Stimulated activated naive CD8-positive, alpha-beta T cell treated with anti-CD3 and anti-CD28 coated beads, Interleukin-15, Interleukin-2, amounts not matched to agents 100 U/mL and 50 U/mL, for 24 hours (primary cell): Measurements from ENCODE around the gene HEBP1.

Experiments
- ATAC-seq: fragments of 150-1000 bp; cut with Tn5 transposase; one replicate; pipeline ENCODE4 v1.10.0; 2021
- DNase-seq: peaks from one replicate; pipeline ENCODE4 v3.0.0; 2021

Gene HEBP1

DNA sequence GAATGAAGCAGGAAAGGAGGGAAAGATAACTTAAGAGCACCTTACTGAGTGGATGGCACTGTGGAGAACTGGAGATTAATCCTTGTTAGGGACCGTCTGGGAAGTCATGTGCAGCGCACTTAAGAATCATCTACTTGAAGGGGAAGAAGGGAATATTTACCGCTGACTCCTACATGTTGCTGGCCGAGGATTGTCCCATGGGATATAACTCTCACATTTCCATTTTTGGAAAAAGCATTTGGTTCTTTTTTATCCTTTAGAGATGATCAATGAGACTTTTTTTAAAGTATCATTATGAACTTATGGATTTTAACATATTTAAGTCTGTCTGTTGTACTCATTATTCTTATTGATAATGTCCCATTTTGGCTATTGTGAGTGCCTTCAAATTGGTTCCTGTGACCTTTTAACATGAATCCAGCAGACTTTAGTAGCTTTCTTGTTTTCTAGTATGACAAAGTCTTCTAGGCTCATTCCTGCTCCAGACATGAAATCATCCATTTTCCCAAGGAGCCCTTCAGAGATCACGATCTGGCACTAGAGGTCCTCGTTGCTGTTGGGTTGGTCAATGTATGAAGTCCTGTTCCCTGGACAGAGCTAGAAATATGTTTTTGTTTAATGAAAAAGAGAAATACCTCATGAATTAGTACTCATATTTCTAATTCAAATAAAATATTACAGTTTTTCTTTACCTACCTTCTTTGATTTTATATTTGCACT lies 23.9 kb upstream of the HEBP1 start:
- no peak for ATAC-seq
- no peak for DNase-seq

DNA sequence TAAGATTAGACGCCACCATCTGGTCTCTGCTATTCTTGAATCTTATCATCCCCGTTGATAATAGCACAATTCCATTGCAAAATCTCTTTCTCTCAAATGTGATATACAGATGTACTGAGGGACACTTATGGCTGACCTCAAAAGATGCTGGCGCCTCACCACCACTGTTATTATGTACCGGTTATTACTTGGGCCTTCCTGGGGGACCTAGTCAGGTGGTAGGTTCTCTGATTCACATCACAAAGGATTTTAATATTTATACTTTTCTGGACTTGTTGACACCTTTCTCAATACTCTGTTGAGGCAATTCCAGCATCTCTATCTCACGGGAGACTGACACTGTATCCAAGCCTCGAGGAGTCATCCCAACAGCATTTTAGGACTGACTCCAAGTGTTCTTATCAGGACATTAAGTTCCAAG lies 22.8 kb upstream of the HEBP1 start:
- DNase-seq (no peak), ATAC-seq (no peak)

- no peak for ATAC-seq
- no peak for DNase-seq
These were observed 11.0 kb upstream of the HEBP1 start for GRCh38 chr12:13011098-13011497.

GRCh38 chr12:13008741-13009380 lies 8.8 kb upstream of the HEBP1 start:
- no peak for ATAC-seq
- DNase-seq, result no peak

GRCh38 chr12:13007496-13008233 lies 7.6 kb upstream of the HEBP1 start:
- ATAC-seq (no peak), DNase-seq (no peak)

DNA sequence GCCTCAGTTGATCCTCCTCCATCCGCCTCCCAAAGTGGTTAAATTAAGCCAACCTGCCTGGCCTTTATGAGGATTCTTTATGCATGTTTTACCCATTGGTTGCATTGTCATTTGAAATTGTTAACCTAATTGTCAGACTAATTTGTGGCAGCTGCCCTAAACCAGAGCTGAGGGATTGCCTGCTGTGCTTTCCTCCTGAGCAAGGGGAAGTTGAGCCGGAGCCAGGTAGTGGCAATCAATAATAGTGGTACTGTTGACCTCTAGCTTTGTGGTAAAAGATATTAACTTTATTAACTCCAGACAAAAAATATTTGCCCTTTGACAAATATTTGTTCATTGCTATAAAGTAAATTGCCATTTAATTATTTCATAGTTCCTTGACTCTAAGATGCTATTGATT lies 5.6 kb upstream of the HEBP1 start:
- no peak for ATAC-seq
- DNase-seq, result no peak

GRCh38 chr12:13004986-13005385 lies 4.9 kb upstream of the HEBP1 start:
- DNase-seq (no peak), ATAC-seq (no peak)

- ATAC-seq (no peak), DNase-seq (no peak)
These were observed 4.3 kb upstream of the HEBP1 start for GRCh38 chr12:13004361-13004760.

- no peak for DNase-seq
- ATAC-seq, result no peak
These were observed 2.4 kb upstream of the HEBP1 start for GRCh38 chr12:13002301-13003097.

DNA sequence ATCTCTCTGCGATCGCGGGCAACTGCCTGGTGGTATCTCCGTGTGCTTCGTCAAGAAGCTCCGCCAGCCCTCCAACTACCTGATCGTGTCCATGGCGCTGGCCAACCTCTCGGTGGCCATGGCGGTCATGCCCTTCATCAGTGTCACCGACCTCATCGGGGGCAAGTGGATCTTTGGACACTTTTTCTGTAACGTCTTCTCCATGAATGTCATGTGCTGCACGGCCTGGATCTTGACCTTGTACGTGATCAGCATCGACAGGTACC lies 1.6 kb upstream of the HEBP1 start:
- DNase-seq (no peak), ATAC-seq (no peak)

DNA sequence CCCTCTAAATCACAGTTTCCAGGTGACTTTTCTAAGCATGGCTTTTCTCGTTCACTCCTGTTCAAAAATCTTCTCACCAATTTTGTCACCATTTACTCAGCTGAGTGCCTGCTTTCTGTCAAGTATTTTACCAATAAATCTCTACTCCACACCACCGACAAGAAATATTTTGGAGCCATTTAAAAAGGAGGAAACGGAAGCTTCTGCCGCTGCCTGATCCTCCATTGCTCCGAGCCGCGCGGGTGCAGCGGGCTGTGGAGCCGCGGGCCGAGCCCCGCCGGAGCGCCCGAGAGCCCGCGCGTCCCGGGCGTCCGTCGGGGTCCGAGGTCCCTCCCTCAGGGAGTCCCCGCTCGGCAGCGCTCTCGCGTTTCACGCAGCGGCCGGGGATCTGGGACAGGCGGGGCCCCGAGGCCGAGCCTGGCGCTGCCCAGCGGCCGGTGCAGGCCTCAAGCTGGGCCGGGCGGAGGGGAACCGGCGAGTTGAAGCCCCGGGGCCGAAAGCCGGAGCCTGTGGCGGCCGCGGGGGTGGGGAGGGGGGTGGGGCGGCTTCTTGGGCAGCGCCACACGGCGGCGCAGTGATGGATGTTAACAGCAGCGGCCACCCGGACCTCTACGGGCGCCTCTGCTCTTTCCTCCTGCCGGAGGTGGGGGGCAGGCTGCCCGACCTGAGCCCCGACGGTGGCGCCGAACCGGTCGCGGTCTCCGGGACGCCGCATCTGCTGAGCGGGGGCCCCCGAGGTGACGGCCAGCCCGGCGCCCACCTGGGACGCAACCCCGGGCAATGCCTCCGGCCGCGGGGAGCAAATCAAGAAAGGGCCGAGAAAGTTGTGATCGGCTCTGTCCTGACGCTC lies 1.1 kb upstream of the HEBP1 start:
- peak; percentile 11 for ATAC-seq
- peak; percentile 48 for DNase-seq

- no peak for DNase-seq
These were observed 505 bp upstream of the HEBP1 start for GRCh38 chr12:13000616-13000924.

DNA sequence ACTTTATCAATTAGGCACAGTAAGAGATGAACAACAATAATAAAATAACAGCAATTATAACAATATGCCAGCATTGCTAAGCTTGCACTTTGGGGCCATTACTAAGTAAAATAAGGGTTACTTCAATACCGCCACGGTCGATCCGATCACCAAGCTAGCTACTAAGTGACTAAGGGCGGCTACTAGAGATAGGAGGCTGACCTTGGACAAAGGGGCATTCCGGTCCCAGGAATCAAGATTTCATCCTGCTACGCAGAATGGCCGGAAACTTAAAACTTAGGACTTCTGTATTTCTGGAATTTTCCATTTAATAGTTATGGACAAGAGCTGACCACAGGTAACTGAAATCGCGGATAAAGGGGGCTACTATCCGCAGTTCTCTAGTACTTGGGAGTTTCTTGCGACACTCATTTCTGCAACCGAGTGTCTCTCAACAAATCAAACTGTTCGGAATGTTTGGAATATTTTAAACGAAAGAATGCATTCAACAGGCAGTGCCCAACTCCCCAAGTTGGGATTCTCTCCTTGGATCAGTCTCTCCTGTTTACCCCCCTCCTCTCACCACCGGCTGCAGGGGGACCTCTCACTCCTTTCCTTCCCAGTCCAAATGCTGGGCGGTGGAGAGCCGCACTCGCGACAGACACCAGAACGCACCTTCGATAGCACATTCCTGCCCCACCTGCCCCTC lies 650 bp downstream of the HEBP1 start:
- ATAC-seq (no peak), DNase-seq (no peak)

More at GRCh38 chr12:13000616-13000924, 505 bp upstream of the HEBP1 start:
- peak; percentile 30 for ATAC-seq

DNA sequence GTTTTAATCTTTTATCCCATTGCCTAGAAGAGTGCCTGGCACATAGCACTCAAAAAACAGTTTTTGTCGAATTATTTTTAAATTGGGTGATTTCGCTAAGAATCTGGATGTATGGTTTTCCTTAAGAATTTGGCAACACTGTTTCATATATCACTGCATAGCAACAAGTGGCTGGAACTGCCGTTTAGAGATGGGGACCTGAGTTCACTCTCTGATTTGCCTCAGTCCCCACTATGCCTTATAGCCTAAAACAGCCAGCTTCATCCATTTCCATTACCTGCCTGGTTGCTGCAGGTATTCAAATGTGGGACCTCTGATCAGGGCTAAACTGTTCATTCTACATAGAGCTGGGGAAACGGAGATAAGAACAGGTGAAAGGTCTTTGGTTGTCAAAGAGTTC lies 1.8 kb downstream of the HEBP1 start:
- ATAC-seq, result no peak

GRCh38 chr12:12997734-12998133 lies 2.3 kb downstream of the HEBP1 start:
- ATAC-seq, result no peak

More for the DNA sequence above, 1.8 kb downstream of the HEBP1 start:
- no peak for DNase-seq

GRCh38 chr12:12997156-12997555 lies 2.9 kb downstream of the HEBP1 start:
- ATAC-seq (no peak), DNase-seq (no peak)

More at GRCh38 chr12:12997734-12998133, 2.3 kb downstream of the HEBP1 start:
- no peak for DNase-seq

- ATAC-seq, result no peak
- DNase-seq, result no peak
These were observed 3.9 kb downstream of the HEBP1 start for GRCh38 chr12:12996209-12996608.

GRCh38 chr12:12995088-12995487 lies 5.0 kb downstream of the HEBP1 start:
- ATAC-seq (no peak), DNase-seq (no peak)

GRCh38 chr12:12993367-12993766 lies 6.7 kb downstream of the HEBP1 start:
- no peak for ATAC-seq

GRCh38 chr12:12992418-12993130 lies 7.5 kb downstream of the HEBP1 start:
- DNase-seq, result no peak
- no peak for ATAC-seq

More at GRCh38 chr12:12993367-12993766, 6.7 kb downstream of the HEBP1 start:
- DNase-seq, result no peak
